Heart left ventricle (tissue), 13 donors: Measurements from ENCODE around the gene TPD52L1.

Experiments
- CTCF ChIP-seq, 12 donors: fragments of 200-600 bp; sonication (generic) in 4 of 12; IDR thresholded peaks; one replicate each; pipeline versions ENCODE4 v1.5.0 to v1.8.0; 2018 to 2022; ENCODE audit warnings: antibody characterized with exemption in 12 of 12, mild to moderate bottlenecking in 5 of 12
- POLR2A ChIP-seq, 2 donors: fragments of 450-650 bp; IDR thresholded peaks; one replicate each; pipeline ENCODE4 v1.6.1; 2017; ENCODE audit warnings: antibody characterized with exemption in 2 of 2, mild to moderate bottlenecking in 2 of 2, moderate library complexity in 2 of 2
- donor health status: ischemic (EF 13 %, LVEDD 7.1; RV severe dilation, severe dysfunction).
- donor health status: DM: no; HTN: yes; CAD: no.
- donor health status: DM: no; HTN: no; CAD: no.
- donor health status: ischemic (EF 25% LVEDD 6.9; RV normal size, moderate dysfunction).
- donor health status: ischemic (EF 25% LVEDD 5.7; RV mildly dilated, moderate dysfunction).
- donor health status: ischemic (EF 35%, LVEDD 5.7; RV mildly dilated, moderate dysfunction).
- donor health status: nonischemic (EF 11% LVEDD 7.7; RV severe dilation, severe dysfunction).
- donor health status: DM: yes; HTN: yes; CAD: no.
- donor health status: PGD.
- donor health status: ischemic (EF 29% LVEDD 5.4; RV normal size, mild dysfunction).
- donor health status: nonischemic (EF 23%, LVEDD 6.1; RV moderate dilation, normal function).

GRCh38 chr6:125312950-125313349 lies 159.4 kb downstream of the TPD52L1 start:
- TF ChIP-seq CTCF (IDR thresholded peaks at IDR 0.05) (no peak), POLR2A (IDR thresholded peaks at IDR 0.05) (no peak)
